ENCODE measurements around the gene CCNJL. TPM values are rescaled to one million over a fixed set of nuclear protein-coding genes. Genes with fewer than 3 reads are reported as not detected.
A peak's percentile ranks its signal among the peaks of the same experiment; 100 is the strongest.

Gene CCNJL
- total and polyA plus RNA-seq, 7 donors, result 0.16 to 18.7 (median 4.7) TPM

- no peak for DNase-seq
- H3K27ac ChIP-seq, result peak overlapping the region in 1 of 4 donors; percentile 3
- no peaks in the 10 kb centered on the region for H3K9me3 ChIP-seq
- 0 to 37% methylated on average over 1 of the region's 1 CpG for WGBS, 2 donors
- H3K4me1 ChIP-seq, result peaks cover 0 to 19% (median 11%) of the 10 kb centered on the region in 4 donors
- no peaks in the 10 kb centered on the region for H3K27me3 ChIP-seq
- H3K4me3 ChIP-seq, result no peak overlapping the region
- TF ChIP-seq POLR2A (IDR thresholded peaks at IDR 0.05) (no peak), POLR2AphosphoS5 (IDR thresholded peaks at IDR 0.05) (no peak), EP300 (IDR thresholded peaks at IDR 0.05) (no peak), CTCF (IDR thresholded peaks at IDR 0.05) (no peak)
- intact Hi-C loops (cut with DNase I), result no loop called here
- no peaks in the 10 kb centered on the region for H3K36me3 ChIP-seq
Measured at GRCh38 chr5:160359242-160359641, 46.9 kb upstream of the CCNJL start.

GRCh38 chr5:160357861-160358411 lies 45.6 kb upstream of the CCNJL start:
- Histone ChIP-seq H3K9me3 (no peaks in the 10 kb centered on the region), H3K27me3 (no peaks in the 10 kb centered on the region), H3K36me3 (no peaks in the 10 kb centered on the region), H3K4me1 (peaks cover 0 to 19% (median 9%) of the 10 kb centered on the region in 4 donors), H3K27ac (peak overlapping the region; percentile 56 to 81 (median 67)), H3K4me3 (peak overlapping the region in 2 of 4 donors; percentile 14 to 16)
- no peak for TF ChIP-seq CTCF (IDR thresholded peaks at IDR 0.05)
- WGBS, 2 donors, result 68 to 80% methylated on average over 7 of the region's 7 CpGs
- DNase-seq, result peak; percentile 74
- intact Hi-C loops (cut with DNase I), result no loop called here

GRCh38 chr5:160357394-160357793 lies 45.0 kb upstream of the CCNJL start:
- H3K27me3 ChIP-seq, result no peaks in the 10 kb centered on the region
- intact Hi-C loops (cut with DNase I), result no loop called here
- WGBS, 2 donors, result 78 to 86% methylated on average over 7 of the region's 7 CpGs
- peaks cover 0 to 19% (median 9%) of the 10 kb centered on the region in 4 donors for H3K4me1 ChIP-seq
- TF ChIP-seq EP300 (IDR thresholded peaks at IDR 0.05) (no peak), POLR2AphosphoS5 (IDR thresholded peaks at IDR 0.05) (no peak), CTCF (IDR thresholded peaks at IDR 0.05) (no peak), POLR2A (IDR thresholded peaks at IDR 0.05) (no peak)
- no peak for DNase-seq
- H3K4me3 ChIP-seq, result peak overlapping the region in 1 of 4 donors; percentile 14
- no peaks in the 10 kb centered on the region for H3K36me3 ChIP-seq
- H3K9me3 ChIP-seq, result no peaks in the 10 kb centered on the region
- peak overlapping the region; percentile 56 to 81 (median 67) for H3K27ac ChIP-seq

GRCh38 chr5:160356550-160357347 lies 44.4 kb upstream of the CCNJL start:
- peaks cover 0 to 19% (median 9%) of the 10 kb centered on the region in 4 donors for H3K4me1 ChIP-seq
- H3K36me3 ChIP-seq, result no peaks in the 10 kb centered on the region
- no peak overlapping the region for H3K4me3 ChIP-seq
- DNase-seq, result no peak
- no peaks in the 10 kb centered on the region for H3K9me3 ChIP-seq
- no peak for TF ChIP-seq POLR2AphosphoS5 (IDR thresholded peaks at IDR 0.05)
- TF ChIP-seq POLR2A (IDR thresholded peaks at IDR 0.05), result no peak
- H3K27ac ChIP-seq, result peak overlapping the region; percentile 3 to 81 (median 67)
- H3K27me3 ChIP-seq, result no peaks in the 10 kb centered on the region
- intact Hi-C loops (cut with DNase I), result no loop called here
- 66 to 76% methylated on average over 7 of the region's 7 CpGs for WGBS, 2 donors

- peaks cover 0 to 2% (median 0%) of the 10 kb centered on the region in 4 donors for H3K36me3 ChIP-seq
- H3K27ac ChIP-seq, result no peak overlapping the region
- TF ChIP-seq EP300 (IDR thresholded peaks at IDR 0.05), result no peak
- WGBS, 2 donors, result 93 to 94% methylated on average over 14 of the region's 14 CpGs
- DNase-seq, result peak; percentile 40
- no peaks in the 10 kb centered on the region for H3K27me3 ChIP-seq
- intact Hi-C loops (cut with DNase I), result no loop called here
- no peaks in the 10 kb centered on the region for H3K9me3 ChIP-seq
- no peak overlapping the region for H3K4me3 ChIP-seq
- peaks cover 0 to 19% (median 9%) of the 10 kb centered on the region in 4 donors for H3K4me1 ChIP-seq
Measured at GRCh38 chr5:160354666-160355065, 42.3 kb upstream of the CCNJL start.

All from sigmoid colon (tissue), 7 donors.